ENCODE results near the gene MPPED1.

The MPPED1 gene

GRCh38 chr22:43431808-43432554 lies 20.2 kb downstream of the MPPED1 start:
- DNase-seq (ENCODE audit: low spot score): no peak

DNA sequence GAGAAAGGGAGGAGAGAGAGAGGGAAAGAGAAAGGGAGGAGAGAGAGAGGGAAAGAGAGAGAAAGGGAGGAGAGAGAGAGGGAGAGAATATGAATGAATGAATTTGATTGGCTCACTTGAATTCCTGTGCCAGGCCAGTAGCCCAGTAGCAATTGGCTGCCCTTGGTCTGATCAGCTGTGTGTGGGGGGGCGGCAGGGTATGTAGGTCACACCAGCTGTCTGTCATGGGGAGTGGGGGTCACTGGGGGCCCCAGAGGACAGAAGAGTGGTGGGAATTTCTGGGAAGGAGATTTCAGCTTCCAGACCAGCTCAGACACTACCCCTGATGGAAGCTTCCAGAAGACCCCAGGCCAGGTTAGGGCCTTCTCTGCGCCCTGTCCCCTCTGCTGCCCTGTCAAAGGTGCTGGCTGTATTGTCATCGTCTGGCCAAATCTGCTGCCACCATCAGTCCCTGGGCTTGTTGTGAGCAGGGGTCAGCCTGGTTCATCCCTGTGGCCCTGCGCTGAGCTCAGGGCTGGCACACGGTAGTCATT lies 21.1 kb downstream of the MPPED1 start:
- no peak for DNase-seq (ENCODE audit: low spot score)

GRCh38 chr22:43433451-43434274 lies 21.8 kb downstream of the MPPED1 start:
- no peak for DNase-seq (ENCODE audit: low spot score)

- DNase-seq (ENCODE audit: low spot score): no peak
Observed at GRCh38 chr22:43434275-43434927, 22.6 kb downstream of the MPPED1 start.

- no peak for DNase-seq (ENCODE audit: low spot score)
Observed at GRCh38 chr22:43434928-43435311, 23.1 kb downstream of the MPPED1 start.

DNA sequence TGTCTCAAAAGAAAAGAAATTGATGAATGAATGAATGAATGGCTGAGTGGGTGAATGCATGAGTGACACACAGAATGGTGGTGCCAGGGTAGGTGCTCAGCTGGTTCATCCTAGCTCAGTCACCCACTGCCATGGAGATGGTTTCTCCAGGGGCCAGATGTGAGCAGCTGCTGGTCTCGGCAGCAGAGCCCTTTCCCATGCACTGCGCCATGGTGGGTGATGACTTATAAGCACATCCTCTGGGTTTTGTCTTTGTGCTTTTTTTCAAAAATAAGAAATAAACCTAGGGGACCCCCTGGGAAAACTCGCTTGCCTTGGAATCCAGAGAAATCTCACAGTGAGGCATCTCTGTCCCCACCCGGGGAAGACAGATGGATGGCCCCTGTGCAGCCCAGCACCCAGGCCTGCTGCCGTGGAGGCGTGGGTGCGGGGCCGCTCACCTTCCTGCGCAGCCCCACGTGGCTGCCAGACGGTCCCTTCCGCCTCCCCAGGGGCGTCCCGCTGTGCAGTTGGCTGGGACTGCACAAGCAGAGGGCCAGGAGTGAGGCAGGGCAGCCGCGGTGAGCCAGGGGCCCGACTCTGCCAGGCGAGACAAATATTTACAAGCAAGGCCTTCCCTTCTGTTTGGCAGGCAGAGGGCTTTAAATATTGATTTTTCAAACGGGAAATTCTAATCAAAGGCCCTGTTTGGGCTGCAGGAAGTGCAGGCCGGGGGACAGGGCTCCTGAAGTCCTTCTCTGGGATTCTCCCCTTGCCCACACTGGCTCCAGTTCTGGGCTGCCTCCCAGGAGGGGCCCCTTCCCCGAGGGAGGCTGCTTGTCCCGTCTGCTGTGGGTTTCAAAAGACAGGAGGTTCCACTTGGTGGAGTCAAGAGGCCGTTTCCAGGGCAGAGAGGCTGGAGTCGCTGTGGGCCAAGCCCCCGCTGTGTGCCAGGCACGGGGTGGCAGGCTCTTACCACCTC lies 24.3 kb downstream of the MPPED1 start:
- DNase-seq (ENCODE audit: low spot score): no peak

- DNase-seq (ENCODE audit: low spot score): no peak
Observed at GRCh38 chr22:43436868-43437267, 25.1 kb downstream of the MPPED1 start.

GRCh38 chr22:43437871-43438475 lies 26.2 kb downstream of the MPPED1 start:
- no peak for DNase-seq (ENCODE audit: low spot score)

GRCh38 chr22:43438666-43439347 lies 27.0 kb downstream of the MPPED1 start:
- no peak for DNase-seq (ENCODE audit: low spot score)

GRCh38 chr22:43439368-43440103 lies 27.7 kb downstream of the MPPED1 start:
- DNase-seq (ENCODE audit: low spot score): no peak

GRCh38 chr22:43440104-43440387 lies 28.2 kb downstream of the MPPED1 start:
- no peak for DNase-seq (ENCODE audit: low spot score)

- no peak for DNase-seq (ENCODE audit: low spot score)
Observed at GRCh38 chr22:43440556-43440955, 28.7 kb downstream of the MPPED1 start.

DNA sequence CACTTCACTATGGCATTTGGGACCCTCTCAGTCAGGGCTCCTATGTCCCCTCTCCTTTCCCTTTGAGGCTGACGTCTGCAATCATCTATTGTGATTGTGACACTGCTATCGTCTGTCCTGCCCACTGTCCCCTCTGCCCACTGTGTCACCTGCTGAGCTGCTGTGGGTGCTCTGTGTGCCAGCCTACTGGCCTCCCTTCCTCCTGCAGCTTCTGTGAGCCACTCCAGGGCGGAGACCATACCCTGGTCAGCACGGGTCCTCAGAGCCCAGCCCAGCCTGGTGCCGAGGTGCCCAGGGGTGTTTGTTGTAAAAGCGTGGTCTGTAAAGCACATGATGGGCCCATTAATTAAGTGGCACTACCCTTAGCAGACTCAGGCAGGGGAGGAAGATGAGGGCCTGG lies 29.4 kb downstream of the MPPED1 start:
- DNase-seq (ENCODE audit: low spot score): no peak

GRCh38 chr22:43441751-43442150 lies 29.9 kb downstream of the MPPED1 start:
- no peak for DNase-seq (ENCODE audit: low spot score)

GRCh38 chr22:43442386-43443151 lies 30.8 kb downstream of the MPPED1 start:
- no peak for DNase-seq (ENCODE audit: low spot score)

DNA sequence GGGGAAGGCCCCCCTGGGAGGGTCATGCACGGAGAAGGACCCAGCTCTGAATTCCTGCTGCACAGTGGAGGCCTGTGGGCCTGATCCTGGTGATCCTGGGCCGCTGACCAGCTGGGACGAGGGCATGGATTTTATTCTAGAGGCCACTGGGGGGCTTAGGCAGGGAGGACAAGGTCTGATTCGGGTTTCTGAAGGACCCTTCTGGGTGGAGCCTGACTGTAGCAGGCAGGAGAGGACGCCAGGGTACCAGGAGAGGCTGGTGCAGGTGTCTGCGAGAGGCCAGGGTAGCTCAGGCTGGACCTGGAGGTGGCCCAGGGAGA lies 31.3 kb downstream of the MPPED1 start:
- no peak for DNase-seq (ENCODE audit: low spot score)

DNA sequence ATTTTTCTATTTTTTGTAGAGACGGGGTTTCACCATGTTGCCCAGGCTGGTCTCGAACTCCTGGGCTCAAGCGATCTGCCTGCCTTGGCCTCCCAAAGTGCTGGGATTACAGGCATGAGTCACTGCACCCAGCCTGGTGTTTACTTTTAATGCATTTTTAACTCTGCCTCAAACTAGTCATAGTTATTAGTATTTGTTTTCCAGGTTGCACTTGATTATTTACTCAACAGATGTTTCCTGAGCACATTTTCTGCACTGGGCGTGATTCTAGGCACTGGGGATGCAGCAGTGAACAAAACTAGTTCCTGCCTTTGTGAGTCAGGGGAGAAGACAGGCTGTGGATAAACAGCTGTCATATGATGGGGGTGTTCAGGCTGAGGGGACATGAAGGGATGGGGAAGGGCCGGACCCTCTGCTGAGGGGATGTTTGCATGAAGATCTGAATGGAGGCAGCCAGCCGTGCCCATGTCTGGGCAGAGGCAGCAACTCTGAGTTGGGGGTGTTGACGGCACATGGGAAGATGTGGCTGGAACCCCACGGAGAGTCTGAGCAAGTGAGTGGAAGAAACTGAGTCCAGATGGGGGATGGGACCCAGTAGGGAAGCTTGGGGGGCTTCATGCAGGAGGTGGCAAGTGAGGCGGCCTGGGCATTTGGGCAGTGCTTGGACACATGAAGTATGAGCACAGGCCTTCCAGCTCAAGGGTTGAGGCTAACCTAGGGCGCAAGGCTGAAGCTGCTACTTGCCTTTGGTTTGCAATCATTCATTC lies 34.4 kb downstream of the MPPED1 start:
- no peak for DNase-seq (ENCODE audit: low spot score)

DNA sequence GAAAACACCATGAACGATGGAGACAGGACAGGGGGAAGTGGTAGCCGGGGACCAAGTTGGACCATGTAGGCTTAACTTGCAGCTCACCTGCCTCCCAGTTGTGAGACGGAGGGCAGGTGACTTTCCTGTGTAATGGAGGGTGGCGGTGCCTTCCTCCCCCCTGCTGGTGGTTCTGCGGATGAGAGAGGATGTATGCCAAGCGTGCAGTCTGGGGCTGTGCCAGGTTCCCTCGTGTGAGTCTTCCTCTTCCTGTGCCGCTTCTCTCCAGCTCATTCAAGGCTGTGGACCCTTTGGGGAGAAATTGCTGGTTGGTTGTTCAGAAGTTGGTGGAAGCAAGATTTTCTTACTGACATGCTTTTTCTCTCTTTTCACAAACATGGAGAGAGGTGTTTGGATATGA lies 35.1 kb downstream of the MPPED1 start:
- DNase-seq (ENCODE audit: low spot score): no peak

DNA sequence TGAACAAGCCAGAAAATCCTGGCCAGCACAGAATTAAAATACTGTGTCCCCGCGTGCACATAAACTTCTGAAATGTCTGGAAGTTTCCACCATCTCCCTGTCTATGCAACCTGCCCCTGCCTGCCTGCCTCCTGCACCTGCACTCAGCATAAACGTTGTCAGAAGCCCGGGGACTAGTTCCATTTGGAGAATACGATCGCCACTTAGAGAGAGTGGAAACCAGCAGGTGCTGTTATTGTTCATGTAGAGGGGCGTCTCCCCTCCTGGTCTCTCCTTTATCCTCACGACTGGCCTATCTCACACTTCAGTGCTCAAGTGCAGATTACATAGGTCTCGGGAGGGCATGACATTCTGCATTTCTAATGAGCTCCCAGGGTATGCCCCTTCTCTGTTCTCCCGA lies 35.6 kb downstream of the MPPED1 start:
- no peak for DNase-seq (ENCODE audit: low spot score)
